Activated naive CD8-positive, alpha-beta T cell treated with anti-CD3 and anti-CD28 coated beads, Interleukin-2, amount 50 U/mL, for 16 hours (primary cell): ENCODE data around the gene GAD2.

Experiments
- DNase-seq: peaks from one replicate; pipeline ENCODE4 v3.0.0-alpha.2; 2020; ENCODE audit warnings: low read depth, low spot score

The GAD2 gene

DNA sequence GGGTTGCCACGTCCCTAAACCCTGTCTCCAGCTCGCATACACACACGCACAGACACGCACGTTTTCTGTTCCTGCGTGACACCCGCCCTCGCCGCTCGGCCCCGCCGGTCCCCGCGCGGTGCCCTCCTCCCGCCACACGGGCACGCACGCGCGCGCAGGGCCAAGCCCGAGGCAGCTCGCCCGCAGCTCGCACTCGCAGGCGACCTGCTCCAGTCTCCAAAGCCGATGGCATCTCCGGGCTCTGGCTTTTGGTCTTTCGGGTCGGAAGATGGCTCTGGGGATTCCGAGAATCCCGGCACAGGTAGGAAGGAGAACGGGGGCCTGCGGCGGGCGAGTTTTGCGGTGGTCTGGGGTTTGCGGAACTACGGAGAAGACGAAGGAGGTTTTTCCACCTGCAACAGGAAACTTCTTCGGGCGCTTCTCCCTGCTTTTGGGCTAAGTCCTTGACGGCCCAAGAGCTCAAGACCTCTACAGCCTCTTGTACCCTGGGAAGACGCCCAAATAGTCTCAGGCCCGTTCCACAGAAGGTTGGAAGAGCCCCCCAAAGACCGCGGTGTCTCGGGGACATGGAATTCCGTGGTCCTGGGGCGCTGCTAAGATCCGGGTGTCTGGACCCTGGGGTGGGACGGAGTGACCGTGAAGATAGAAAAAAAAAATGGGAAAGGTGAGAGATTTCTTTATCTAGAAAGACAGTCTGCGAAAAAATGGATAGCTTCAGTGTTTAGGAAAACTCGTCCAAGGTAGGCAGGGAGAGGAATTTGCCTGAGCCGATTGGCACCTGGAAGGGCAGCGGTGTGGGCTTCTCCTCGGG lies at the start of gene GAD2:
GAD2 (plus strand) TSS at position 190 of the 811 bp plus-strand sequence; CDS start at position 226, 36 bp downstream.
- DNase-seq, result no peak

GRCh38 chr10:26169466-26169865 lies 47.1 kb upstream of the GAD2 start:
- no peak for DNase-seq

DNA sequence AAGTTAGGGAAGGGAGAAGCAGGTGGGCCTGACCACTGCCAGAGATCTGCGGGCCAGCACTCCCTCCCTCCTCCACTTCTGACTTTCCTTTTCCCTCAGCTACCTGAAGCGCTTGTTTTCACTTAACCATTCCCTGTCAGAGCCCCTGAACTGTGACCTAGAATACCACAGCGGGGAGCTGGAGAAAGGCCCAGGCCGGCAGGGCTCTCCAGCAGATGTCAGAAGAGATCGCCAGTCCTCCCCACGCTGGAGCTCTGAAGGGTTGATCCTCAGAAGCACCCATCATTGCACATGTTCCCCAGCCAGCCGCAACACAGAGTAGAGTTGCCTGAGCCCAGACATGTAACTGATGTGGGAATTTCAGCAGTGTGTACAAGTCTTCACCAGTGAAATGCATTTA lies 44.4 kb upstream of the GAD2 start:
- no peak for DNase-seq

GRCh38 chr10:26173837-26174236 lies 42.7 kb upstream of the GAD2 start:
- DNase-seq, result no peak

DNA sequence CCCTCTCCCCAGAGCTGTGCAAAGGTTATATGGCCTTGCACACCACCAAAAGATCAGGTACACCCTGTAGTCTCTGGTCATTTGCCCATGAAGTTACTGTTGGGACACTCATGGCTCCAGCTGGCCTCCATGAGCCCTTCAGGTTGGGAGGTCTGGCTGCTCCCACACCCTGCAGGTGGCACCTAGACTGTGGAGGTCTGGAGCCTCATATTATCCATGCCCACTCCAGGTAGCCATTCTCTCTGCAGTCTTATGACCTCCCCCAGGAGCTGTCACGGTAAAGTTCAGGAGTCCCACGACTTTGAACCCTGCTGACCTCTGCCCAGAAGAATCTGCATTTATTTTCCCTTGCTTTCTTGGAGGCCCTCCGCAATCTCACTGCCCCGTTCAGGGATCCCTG lies 39.2 kb upstream of the GAD2 start:
- DNase-seq, result no peak

GRCh38 chr10:26194275-26194674 lies 22.3 kb upstream of the GAD2 start:
- DNase-seq, result no peak

DNA sequence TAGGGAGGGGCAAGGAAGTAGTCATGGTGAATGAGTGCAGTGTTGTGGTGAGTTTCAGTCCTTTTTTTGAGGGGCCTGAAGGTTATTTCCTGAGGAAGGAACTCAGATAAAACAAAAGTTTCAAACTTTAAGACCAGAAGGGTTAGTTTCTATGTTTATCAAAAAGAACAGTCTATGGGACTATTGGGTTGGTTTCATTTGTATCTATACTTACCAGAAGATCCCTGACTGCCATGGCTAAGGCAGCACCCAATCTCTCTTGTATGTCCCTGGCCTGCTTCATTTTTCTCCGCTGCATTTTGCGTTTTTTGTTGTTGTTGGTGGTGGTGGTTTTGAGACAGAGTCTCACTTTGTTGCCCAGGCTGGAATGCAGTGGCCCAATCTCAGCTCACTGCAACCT lies 19.3 kb upstream of the GAD2 start:
- DNase-seq, result no peak

- no peak for DNase-seq
Observed at GRCh38 chr10:26198119-26198518, 18.5 kb upstream of the GAD2 start.

DNA sequence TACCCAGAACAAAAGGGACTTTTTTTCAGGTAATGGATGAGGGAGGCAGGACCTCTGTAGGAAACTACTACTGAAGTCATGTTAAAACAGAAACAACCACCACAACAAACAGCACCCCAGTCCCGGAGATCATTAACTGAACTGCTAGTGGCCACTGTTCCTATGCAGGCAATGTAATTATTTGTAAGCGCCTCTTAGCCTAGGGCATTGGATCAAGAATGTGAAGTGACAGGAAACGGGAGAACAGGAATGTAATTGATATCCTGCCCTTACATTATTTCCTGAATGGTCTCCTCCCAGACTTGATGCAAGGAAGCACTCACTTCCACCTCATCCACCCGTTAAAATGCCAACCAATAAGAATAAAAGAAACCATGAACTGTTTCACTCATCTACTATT lies 16.7 kb upstream of the GAD2 start:
- no peak for DNase-seq

GRCh38 chr10:26205223-26205622 lies 11.4 kb upstream of the GAD2 start:
- no peak for DNase-seq

- no peak for DNase-seq
Observed at GRCh38 chr10:26211781-26212444, 4.7 kb upstream of the GAD2 start.

- DNase-seq, result no peak
Observed at GRCh38 chr10:26212511-26212910, 4.1 kb upstream of the GAD2 start.

DNA sequence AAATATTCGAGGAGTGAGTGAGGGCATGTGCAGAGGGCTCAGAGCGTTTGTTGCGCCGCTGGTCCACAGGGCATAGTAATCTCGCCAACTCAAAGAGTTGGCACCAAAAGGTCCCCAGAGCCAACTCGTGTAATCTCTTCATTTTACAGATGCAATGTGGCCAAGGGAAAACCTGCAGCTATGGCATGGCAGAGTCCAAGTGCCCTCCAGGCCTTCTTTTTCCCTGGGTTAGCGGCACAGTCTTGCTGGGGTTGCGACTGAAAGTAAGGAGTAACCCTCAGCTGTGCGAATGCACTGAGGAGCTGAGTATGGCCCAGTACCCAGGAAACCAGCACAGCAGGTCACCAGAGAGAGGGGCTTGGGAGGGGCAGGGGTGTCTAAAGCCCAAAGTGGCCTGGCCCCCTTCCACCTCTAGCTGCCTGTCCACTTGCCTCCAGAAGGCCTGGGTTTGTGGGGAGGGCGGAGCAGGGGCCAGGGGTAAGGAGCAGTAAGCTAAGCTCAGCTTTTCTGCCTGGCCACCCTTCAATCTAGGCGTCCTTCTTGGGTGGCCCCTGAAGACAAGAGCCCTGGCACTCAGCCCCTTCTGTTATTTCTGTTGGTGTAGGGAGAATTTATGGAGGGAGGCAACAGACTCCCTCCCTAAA lies 3.3 kb upstream of the GAD2 start:
- no peak for DNase-seq

DNA sequence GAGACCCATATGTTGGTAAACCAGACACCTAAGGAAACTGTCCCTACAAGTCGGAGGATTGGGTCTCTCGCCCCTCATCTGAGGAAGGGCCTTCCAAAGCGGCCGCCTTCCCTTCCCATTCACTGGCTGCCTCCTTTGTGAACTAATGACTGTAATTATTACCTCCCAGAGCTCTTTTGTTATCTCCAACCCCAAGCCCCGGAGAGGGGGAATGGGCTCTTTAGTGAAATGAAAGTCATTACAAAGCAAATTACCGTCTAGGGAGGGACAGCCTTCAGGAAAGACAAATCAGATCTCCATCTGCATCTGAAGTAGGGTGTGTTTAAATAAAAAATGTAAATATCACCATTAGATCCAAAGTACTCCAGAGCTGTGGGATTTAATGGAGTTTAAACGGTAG lies 2.6 kb upstream of the GAD2 start:
- no peak for DNase-seq

- no peak for DNase-seq
Observed at GRCh38 chr10:26214551-26215395, 1.8 kb upstream of the GAD2 start.

GRCh38 chr10:26215396-26215934 lies 1.1 kb upstream of the GAD2 start:
- DNase-seq, result no peak

GRCh38 chr10:26215935-26216584 lies 514 bp upstream of the GAD2 start:
- no peak for DNase-seq

- DNase-seq, result no peak
Observed at GRCh38 chr10:26217396-26218086, 967 bp downstream of the GAD2 start.

DNA sequence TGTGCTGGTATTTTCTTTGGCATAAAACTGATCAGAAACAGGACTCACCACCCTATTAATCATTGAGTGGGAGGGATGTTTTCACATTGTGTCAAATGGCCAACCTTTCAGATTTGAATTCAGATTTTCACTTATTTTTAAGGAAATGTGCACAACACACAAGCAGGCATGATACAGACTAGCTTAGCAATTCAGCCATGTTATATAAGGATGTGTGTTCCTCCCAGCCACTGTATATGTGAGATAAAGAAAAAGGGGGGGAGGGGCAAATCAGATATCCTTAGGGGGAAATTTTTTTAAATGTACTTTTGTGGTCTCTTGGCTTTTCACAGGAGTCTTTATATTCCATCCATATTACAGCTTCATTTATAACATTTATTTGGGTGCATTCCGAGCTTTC lies 3.1 kb downstream of the GAD2 start:
- DNase-seq, result no peak

DNA sequence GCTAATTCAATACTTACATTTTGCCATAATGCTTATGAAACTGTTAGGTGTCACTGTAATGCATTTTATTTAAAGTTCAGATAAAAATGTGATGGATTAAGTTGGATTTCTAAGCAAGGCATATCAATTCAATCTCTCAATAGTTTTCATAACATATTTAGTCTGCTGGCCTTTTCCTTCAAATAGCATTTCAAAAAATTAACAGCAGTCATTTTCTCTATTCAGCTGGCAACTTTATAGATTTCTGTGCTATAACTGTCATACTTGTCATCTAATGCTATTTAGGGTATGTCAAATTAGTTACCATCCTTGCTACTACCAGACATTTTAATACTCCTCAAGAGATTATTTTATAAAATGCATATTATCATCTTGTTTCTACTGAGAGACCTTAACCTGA lies 4.3 kb downstream of the GAD2 start:
- DNase-seq, result no peak
